M059J (cell line): ENCODE measurements around the gene OR8H3. TPM values are rescaled to one million over a fixed set of nuclear protein-coding genes. Genes with fewer than 3 reads are reported as not detected.
"Not testable (repeated sequence)": the region's sequence is repeated elsewhere in the genome, so short reads cannot be mapped to it uniquely, and the experiment has no call there.

Source experiments
- DNase-seq: peaks from one replicate; pipeline ENCODE4 v3.0.0-alpha.2; 2012; ENCODE audit warnings: low read depth
- total RNA-seq: library from RNA; depleted of rRNA; stranded (reverse); fragments of >200 nt; shearing (Covaris generic); gene quantifications from 2 replicates; pipeline ENCODE4 v1.2.3, GENCODE V29; 2014; rRNA removed

OR8H3 gene, protein sequence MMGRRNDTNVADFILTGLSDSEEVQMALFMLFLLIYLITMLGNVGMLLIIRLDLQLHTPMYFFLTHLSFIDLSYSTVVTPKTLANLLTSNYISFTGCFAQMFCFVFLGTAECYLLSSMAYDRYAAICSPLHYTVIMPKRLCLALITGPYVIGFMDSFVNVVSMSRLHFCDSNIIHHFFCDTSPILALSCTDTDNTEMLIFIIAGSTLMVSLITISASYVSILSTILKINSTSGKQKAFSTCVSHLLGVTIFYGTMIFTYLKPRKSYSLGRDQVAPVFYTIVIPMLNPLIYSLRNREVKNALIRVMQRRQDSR
- total RNA-seq = not detected in 2 replicates

DNA sequence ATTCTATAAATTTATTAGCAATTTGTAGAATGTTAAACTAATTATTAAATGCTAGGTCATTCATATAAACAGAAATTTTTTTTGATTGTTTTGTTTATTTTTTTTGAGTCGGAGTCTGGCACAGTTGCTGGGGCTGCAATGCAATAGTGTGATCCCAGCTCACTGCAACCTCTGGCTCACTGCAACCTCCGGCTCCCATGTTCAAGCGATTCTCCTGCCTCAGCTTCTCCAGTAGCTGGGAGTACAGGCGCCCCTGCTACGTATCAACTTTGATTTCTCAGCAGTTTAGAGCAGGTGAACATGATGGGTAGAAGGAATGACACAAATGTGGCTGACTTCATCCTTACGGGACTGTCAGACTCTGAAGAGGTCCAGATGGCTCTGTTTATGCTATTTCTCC, at the start of gene OR8H3:
Gene OR8H3, plus strand, starts transcription at position 301 of the 400 bp plus-strand sequence. Its CDS starts 0 bp downstream, at position 301.
- DNase-seq = no peak

DNA sequence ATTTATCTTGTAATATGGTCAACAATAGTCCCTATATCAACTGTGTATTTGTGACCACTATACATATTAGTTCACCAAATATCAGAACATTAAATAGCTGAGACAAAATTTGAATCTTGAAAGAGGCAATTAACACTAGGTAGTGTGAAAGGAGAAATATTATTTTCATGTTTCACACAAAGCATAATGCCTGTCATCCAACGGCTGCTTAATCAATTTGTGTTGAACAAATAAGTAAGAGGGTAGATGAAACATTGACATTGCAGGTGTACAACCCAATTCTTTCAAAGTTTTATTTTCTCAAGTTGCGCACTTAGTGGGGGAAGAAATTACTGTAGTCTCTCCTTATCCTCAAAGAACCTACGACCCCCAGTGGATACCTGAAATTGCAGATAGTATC, 32.5 kb upstream of the OR8H3 start:
- no peak for DNase-seq

DNA sequence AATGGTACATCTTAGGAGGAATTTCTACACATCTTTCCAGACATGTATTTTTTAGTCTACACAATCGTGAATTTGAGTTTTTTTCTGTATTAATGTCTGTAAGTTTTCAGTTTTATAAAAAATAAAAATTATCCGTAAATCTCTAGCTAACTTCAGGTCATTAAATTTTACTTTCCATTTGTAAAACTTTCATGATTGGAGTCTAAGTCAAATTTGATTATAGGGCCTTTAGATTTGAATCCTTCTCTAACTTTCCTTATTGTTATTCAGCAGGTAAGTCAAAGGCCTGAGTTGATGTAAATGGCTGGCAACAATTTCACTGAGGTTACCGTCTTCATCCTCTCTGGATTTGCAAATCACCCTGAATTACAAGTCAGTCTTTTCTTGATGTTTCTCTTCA, 29.2 kb upstream of the OR8H3 start, which contains the start of gene OR8I2:
Gene OR8I2, plus strand, starts transcription at position 301 of the 400 bp plus-strand sequence. Its CDS starts 0 bp downstream, at position 301.
- DNase-seq = no peak

GRCh38 chr11:56103210-56103737, 18.9 kb upstream of the OR8H3 start, which contains the start of gene OR8H2:
OR8H2 (plus strand) TSS chr11:56103687; CDS start chr11:56105043, 1,356 bp downstream.
- DNase-seq = no peak

DNA sequence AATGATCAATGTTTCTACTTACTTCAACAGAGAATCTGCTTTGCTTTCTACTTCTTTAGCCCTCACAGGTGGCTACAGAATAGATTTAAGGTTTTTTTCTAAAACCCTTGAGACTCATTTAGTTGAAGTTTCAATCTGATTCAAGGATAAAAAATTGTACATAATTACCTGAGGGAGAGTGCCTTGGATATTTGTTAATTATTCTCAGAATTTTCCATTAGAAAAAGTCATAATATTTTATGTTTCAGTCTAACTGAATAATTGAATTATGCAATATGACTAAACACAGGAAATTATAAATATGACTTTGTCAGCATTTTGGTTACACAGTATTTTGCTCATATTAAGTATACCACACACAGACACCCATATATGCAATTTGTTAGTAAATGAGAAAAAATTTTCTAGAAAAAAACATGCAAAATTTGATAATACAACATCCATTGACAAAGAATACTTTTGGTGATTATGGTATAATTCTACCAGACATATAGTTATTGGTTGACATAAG, 18.0 kb downstream of the OR8H3 start, which contains the start of gene OR8J3:
Gene OR8J3, minus strand, starts transcription at position 51 of the 511 bp plus-strand sequence. CDS start 2,483 bp downstream, outside the sequence.
- DNase-seq = no peak

DNA sequence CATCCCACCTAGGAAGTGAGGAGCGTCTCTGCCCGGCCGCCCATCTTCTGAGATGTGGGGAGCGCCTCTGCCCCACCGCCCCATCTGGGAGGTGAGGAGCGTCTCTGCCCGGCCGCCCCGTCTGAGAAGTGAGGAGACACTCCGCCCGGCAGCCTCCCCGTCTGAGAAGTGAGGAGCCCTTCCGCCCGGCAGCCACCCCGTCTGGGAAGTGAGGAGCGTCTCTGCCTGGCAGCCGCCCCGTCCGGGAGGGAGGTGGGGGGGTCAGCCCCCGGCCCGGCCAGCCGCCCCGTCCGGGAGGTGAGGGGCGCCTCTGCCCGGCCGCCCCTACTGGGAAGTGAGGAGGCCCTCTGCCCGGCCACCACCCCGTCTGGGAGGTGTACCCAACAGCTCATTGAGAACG, 21.5 kb downstream of the OR8H3 start:
- not testable (repeated sequence) for DNase-seq

DNA sequence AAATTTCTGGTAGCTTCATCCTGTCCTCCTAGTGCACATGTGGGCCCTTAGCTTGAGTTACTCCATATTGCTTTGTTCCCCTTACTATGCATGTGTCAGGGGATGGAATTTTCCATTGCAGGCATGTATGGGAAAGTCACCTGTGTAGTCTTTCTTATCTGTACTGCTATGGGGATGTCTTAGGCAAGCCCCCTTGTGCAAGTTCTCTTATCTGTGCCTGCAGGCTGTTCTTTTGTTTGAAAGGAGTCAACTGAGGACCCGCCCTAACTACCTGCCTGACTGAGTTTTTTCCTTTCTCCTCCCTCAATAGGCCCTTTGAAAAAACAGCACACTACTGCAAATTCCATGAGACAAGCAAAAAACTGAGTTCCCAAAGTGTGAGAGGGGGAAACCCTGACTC, 29.2 kb downstream of the OR8H3 start:
- no peak for DNase-seq

- no peak for DNase-seq
Observed at GRCh38 chr11:56152333-56152732, 30.2 kb downstream of the OR8H3 start.

DNA sequence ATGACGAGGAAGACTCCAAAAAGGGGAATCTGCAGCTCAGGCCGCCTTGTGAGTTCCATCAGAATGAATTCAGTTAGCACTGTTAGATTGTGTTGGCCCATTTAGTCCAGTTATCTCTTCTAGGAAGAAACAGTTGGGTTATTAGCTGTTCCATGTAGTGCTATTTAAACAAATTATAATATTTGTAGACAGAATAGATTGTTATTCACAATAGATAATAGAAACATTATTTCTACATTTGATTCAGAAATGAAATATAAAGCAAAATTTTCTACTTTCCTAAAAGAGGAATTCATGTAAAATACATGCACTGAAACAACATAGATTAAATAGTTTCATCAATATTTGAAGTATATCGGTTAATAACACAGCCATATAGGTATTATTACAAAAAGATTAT, 38.0 kb downstream of the OR8H3 start, which contains the start of gene OR8K5:
Gene OR8K5, minus strand, starts transcription at position 101 of the 400 bp plus-strand sequence. Its CDS starts 0 bp downstream, at position 101.
- no peak for DNase-seq

DNA sequence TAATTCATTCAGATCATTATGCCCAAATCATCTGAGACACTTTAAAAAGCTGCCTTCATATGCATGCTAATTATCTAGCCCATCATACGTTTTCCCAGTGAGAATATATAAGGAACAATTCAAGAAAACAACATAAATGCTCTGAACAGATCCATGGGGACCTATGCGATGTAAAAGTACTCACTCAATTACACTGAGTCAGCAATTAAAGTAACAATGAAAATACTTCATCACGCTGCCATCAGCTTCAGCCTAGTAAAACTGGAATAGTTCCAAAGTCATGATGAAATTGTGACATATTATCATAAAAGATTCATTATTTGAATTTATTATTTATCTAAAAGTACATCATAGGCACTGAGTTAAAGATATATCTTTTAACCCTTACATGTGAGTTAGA, 41.6 kb downstream of the OR8H3 start:
- DNase-seq = no peak

GRCh38 chr11:56172256-56172830, 50.2 kb downstream of the OR8H3 start:
- no peak for DNase-seq

Other genes starting within 250 kb of the OR8H3 start
- gene TRIM51, start 239.1 kb upstream of the OR8H3 start, total RNA-seq = not detected in 2 replicates
- not detected in 2 replicates for gene OR5W2, start 207.8 kb upstream of the OR8H3 start, total RNA-seq
- gene OR5I1, start 186.0 kb upstream of the OR8H3 start, total RNA-seq = not detected in 2 replicates
- not detected in 2 replicates for gene OR10AG1, start 152.4 kb upstream of the OR8H3 start, total RNA-seq
- not detected in 2 replicates for gene OR5F1, start 127.7 kb upstream of the OR8H3 start, total RNA-seq
- gene OR5AS1, start 94.7 kb upstream of the OR8H3 start, total RNA-seq = not detected in 2 replicates
- gene OR8I2, start 29.1 kb upstream of the OR8H3 start, total RNA-seq = not detected in 2 replicates
- gene OR8H2, start 18.7 kb upstream of the OR8H3 start, total RNA-seq = not detected in 2 replicates
- not detected in 2 replicates for gene OR8J3, start 17.8 kb downstream of the OR8H3 start, total RNA-seq
- gene OR8K5, start 37.9 kb downstream of the OR8H3 start, total RNA-seq = not detected in 2 replicates
- not detected in 2 replicates for gene OR5J2, start 54.2 kb downstream of the OR8H3 start, total RNA-seq
- not detected in 2 replicates for gene OR5T2, start 111.9 kb downstream of the OR8H3 start, total RNA-seq
- not detected in 2 replicates for gene OR5T3, start 129.9 kb downstream of the OR8H3 start, total RNA-seq
- gene OR5T1, start 151.8 kb downstream of the OR8H3 start, total RNA-seq = not detected in 2 replicates
- gene OR8H1, start 169.9 kb downstream of the OR8H3 start, total RNA-seq = not detected in 2 replicates
- not detected in 2 replicates for gene OR8K3, start 192.8 kb downstream of the OR8H3 start, total RNA-seq
- not detected in 2 replicates for gene OR8K1, start 223.7 kb downstream of the OR8H3 start, total RNA-seq
- gene OR8J1, start 231.9 kb downstream of the OR8H3 start, total RNA-seq = not detected in 2 replicates